ENCODE results near the gene KL. TPM values are rescaled to one million over a fixed set of nuclear protein-coding genes. Genes with fewer than 3 reads are reported as not detected.

KL gene
- total RNA-seq, 1 donor from 2014 or later: 0.12 TPM

GRCh38 chr13:33114146-33114545 is 97.9 kb downstream of the KL start:
- Mint-ChIP-seq H3K4me1 (no peaks in the 10 kb centered on the region), H3K4me3 (no peak overlapping the region), H3K27ac (ENCODE audit: unreplicated experiment) (no peak overlapping the region), H3K9me3 (no peaks in the 10 kb centered on the region), H3K27me3 (ENCODE audit: low read depth) (no peaks in the 10 kb centered on the region), H3K36me3 (ENCODE audit: low read depth) (peaks cover 28% of the 10 kb centered on the region)
- DNase-seq (ENCODE audit: low read depth, low spot score): no peak
- no peak for TF ChIP-seq CTCF (conservative IDR thresholded peaks at IDR 0.05)

GRCh38 chr13:33115274-33115673 is 99.1 kb downstream of the KL start:
- Mint-ChIP-seq H3K27ac (ENCODE audit: unreplicated experiment) (no peak overlapping the region), H3K36me3 (ENCODE audit: low read depth) (peaks cover 32% of the 10 kb centered on the region), H3K27me3 (ENCODE audit: low read depth) (no peaks in the 10 kb centered on the region), H3K4me3 (no peak overlapping the region), H3K9me3 (no peaks in the 10 kb centered on the region), H3K4me1 (peaks cover 5% of the 10 kb centered on the region)
- TF ChIP-seq CTCF (conservative IDR thresholded peaks at IDR 0.05): no peak
- DNase-seq (ENCODE audit: low read depth, low spot score): no peak

Measured in neural crest cell (in vitro differentiated cells).